ENCODE data around the gene MRPS12.
A peak's percentile ranks its signal among the peaks of the same experiment; 100 is the strongest.

Gene MRPS12

DNA sequence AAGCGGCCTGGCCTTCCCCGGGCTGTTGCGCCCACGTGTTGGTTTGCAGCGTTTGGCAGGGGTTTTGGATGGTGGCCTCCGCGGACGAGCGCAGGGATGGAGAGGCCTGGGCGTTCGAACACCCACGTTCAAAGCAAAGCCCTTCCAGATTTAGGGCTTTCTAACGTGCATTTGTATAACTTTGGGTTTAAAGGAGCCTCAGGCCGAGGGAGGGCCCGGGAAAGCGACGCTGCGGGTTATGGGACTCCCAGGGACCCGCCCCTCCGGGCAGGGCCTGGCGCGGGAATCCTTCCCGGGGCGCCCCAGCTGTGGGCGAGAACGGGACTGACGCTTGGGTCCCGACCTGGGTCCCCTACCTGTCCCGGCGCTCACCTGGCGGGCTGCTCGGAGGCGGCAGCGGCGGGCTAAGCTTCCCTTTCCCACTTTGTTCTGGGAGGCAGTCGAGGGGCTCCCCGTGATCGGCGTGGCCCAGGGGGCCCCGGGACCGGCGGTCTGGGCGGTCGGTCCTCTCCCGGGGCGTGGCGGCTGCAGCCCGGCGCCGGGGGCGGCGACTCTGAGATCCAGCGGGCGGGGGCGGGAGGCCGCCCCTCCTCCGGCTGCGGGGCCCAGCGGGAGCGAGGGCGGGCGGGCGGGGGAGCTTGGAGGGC, 44.6 kb downstream of the MRPS12 start, which contains the start of gene FBXO17:
Gene FBXO17, minus strand, starts transcription at position 529 of the 647 bp plus-strand sequence. CDS start 25,423 bp downstream, outside the sequence.
- peak; percentile 86 for DNase-seq (ENCODE audit: low spot score)

DNA sequence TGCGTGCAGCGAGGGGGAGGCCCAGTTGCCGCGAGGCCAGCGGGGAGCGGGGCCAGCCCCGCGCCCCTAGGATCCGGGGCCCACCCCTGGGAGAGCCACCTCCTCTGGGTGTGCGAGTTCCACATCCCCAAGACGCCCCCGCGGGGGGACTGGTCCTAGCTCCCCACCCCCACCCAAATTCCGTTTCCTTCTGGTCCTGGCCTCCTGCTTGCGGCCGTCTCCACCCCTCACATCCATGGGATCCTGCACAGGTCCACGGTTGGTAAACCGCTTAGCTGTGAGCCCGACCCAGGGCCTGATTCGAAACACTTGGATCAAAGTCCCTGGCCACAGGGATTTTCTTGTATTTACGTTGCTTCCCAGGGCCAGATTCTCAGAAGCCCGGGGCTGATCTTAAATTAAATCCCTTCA, 45.1 kb downstream of the MRPS12 start:
- DNase-seq (ENCODE audit: low spot score) = no peak

DNA sequence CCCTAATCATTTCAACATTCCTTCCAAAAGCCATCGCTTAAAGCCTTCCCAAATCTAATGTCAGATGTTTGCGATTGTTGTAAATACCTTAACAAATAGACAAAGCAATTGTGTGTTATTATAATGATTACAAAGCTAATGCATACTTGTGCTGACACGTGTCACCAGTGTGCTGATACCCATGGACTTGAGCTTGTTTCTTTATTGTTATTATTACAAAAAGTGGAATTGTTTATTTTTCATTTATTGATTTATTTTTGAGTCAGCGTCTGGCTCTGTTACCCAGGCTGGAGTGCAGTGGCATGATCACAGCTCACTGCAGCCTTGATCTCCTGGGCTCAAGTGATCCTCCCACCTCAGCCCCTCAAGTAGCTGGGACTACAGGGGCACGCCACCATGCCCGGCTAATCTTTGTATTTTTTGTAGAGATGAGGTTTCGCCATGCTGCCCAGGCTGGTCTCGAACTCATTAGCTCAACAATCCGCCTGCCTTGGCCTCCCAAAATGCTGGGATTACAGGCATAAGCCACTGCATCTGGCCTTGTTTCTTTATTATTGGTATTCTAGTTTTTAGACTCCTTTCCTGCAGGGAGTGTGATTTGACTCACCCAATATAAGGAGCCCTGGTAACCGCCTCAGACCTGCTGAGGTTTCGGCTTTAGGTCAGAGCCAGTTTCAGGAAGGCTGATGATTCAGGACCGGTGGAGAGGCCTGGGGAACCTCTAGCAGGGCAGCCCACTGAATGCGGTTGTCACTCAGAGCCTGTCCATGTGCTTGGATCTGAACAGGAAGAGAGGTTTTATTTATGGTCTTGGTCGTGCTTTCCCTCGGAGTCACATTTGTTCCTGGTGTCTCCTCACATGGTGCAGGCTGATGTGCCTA, 46.9 kb downstream of the MRPS12 start:
- DNase-seq (ENCODE audit: low spot score) = no peak

DNA sequence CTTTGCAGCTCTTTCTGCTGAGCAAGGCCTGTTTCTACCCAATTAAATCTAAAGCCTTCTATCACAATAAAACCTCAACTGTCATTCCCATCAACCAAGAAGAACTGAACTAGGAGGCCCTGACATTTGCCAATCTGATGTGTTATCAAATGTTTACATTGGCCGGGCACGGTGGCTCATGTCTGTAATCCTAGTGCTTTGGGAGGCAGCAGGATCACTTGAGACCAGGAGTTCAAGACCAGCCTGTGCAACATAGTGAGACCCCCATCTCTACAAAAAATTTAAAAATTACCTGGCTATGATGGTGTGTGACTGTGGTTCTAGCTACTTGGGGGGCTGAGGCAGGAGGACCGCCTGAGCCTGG, 47.6 kb downstream of the MRPS12 start:
- DNase-seq (ENCODE audit: low spot score) = no peak

DNA sequence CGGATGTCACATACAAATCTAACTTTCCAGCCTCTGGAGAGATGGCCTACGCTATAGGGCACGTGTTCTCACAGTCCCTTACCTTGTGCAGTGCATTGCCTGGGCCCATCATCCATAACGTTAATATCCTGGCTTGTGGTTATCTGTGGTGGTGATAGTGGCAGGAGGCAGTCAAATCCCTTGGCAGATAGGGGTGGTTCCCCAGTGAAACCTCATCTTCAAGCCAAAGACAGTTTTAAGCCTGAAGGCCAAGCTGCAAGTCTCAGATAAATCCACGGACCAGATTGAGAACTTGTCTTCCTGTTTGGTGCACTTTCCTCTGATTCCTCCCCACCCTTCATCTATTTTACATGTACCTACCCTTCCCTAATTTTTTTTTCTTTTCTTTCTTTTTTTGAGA, 49.1 kb downstream of the MRPS12 start:
- DNase-seq (ENCODE audit: low spot score) = no peak

DNA sequence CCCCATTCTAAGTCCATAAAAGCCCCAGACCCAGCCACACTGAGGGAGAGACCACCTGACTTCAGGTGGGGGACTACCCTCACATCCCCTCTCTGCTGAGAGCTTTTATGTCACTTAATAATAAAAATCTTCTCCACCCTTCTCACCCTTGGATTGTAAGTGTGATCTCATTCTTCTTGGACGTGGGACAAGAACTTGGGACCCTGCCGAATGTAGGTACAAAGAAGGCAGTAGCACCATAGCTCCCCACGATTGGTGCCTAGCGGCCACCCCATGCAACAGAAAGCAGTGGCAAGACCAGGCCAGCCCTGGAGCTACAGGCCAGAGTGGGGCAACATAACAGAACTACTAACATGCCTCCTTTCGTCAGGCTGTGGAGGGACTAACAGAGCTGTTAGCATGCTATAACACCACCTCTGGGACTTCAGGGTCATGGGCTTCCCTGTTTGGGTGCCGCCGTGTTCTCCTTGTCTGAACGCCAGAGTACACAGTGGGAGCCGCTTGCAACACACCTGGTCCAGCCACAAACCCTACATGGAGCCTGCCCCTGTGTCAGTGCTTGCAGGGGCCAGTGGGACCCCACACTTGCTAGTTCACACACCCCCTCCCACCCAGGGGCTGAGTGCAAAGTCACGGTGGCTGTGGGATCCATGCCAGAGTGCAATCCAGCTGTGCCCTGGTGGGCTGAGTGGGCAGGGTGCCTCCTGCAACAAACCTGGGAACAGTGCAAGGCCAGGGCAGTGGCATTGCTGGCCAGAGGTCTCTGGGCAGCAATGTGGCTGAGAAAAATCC, 50.0 kb downstream of the MRPS12 start:
- no peak for DNase-seq (ENCODE audit: low spot score)
